AG04450 (cell line): ENCODE measurements around the gene POGZ. TPM values are rescaled to one million over a fixed set of nuclear protein-coding genes. Genes with fewer than 3 reads are reported as not detected.

Experiments
- CTCF ChIA-PET: fragments of 300-600, 350-600 bp; formaldehyde crosslinking; extraction: SDS; loops from one replicate; lab custom pipeline; 2022; ENCODE audit warnings: antibody characterized with exemption, inconsistent platforms; lab: Charles Lee
- POLR2A ChIA-PET: fragments of 350-600 bp; formaldehyde crosslinking; extraction: SDS; loops from one replicate; lab custom pipeline; 2021; ENCODE audit warnings: antibody characterized with exemption, inconsistent platforms; lab: Yijun Ruan, JAX
- DNase-seq: peaks from one replicate; pipeline ENCODE4 v3.0.0-alpha.2; 2011; ENCODE audit warnings: low read depth, low spot score
- H3K27ac ChIP-seq: one replicate; pipeline ENCODE4 v1.5.1; 2012; ENCODE audit warnings: low read depth, low read length, control low read depth
- H3K27me3 ChIP-seq: one replicate; pipeline ENCODE4 v1.6.0; 2012; ENCODE audit warnings: low read length; ENCODE audit not compliant: control insufficient read depth, insufficient read depth
- H3K4me3 ChIP-seq: 2 replicates; pipeline ENCODE4 v1.5.1; 2011; ENCODE audit warnings: mild to moderate bottlenecking, low read depth, low read length, control low read depth
- H3K9me3 ChIP-seq: 2 replicates; pipeline ENCODE4 v1.5.1; 2012; ENCODE audit warnings: low read length; ENCODE audit not compliant: control insufficient read depth, insufficient read depth
- polyA plus RNA-seq: library from polyadenylated mRNA; depleted of rRNA; stranded (reverse); fragments of >200 nt; gene quantifications from 2 replicates; pipeline ENCODE4 v1.2.3, GENCODE V29; 2011
- TF ChIP-seq, protein P1 (sequence below): IDR thresholded peaks from 2 replicates; pipeline ENCODE4 v1.5.1; 2011; ENCODE audit warnings: low read depth, low read length, control low read depth, inconsistent platforms

Gene POGZ
- polyA plus RNA-seq, 1 experiment, result 45.7 TPM

DNA sequence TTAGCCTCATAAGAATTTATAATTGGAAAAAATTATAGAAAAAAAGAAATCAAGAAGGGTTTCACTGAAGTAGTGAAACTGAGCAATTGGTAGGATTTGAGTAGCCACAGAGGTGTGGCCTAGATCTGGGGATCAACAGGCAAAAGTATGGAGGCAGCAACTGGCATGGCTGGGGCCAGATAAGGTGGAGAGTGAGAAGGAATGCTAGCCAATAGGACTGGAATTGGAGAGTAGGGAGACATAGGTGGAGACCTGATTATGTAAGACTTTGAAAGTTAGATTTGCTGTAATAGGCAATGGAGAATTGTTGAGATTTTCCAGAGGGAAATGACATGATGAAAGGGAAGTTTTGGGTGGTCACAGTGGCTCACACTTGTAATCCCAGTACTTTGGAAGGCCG is 27.3 kb upstream of the POGZ start:
- Histone ChIP-seq H3K9me3 (peaks cover 8% of the 10 kb centered on the region), H3K27me3 (no peaks in the 10 kb centered on the region), H3K27ac (no peak overlapping the region), H3K4me3 (no peak overlapping the region)
- ChIA-PET CTCF (no interaction called here), POLR2A (no interaction called here)
- DNase-seq, result no peak
- TF ChIP-seq, protein P1, sequence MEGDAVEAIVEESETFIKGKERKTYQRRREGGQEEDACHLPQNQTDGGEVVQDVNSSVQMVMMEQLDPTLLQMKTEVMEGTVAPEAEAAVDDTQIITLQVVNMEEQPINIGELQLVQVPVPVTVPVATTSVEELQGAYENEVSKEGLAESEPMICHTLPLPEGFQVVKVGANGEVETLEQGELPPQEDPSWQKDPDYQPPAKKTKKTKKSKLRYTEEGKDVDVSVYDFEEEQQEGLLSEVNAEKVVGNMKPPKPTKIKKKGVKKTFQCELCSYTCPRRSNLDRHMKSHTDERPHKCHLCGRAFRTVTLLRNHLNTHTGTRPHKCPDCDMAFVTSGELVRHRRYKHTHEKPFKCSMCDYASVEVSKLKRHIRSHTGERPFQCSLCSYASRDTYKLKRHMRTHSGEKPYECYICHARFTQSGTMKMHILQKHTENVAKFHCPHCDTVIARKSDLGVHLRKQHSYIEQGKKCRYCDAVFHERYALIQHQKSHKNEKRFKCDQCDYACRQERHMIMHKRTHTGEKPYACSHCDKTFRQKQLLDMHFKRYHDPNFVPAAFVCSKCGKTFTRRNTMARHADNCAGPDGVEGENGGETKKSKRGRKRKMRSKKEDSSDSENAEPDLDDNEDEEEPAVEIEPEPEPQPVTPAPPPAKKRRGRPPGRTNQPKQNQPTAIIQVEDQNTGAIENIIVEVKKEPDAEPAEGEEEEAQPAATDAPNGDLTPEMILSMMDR, result no peak

DNA sequence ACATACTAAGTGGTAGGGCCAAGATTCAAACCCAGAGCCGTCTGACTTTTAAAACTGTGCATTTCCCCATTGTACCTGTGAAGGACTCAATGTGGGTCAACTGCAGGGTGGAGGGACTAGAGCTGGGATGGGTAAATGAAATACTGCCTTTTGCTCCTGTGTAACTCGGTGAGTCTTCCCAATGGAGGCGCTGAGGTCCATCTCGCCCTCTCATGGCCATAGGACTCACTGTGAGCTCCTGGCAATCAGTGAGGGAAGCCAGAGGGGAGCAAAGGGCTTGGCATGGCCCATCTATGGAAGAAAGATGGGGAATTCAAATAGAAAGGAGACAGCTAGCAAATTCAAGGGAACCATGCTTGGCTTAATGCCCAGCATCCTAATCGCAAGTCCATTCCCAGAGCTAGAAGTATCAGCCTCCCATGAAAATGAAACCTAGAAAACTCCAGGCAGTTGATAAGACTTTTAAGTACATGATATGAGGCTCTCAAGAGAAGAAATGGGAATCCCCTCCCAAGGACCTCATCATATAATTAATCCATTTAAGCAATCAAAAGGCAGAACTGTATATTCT is 26.5 kb upstream of the POGZ start:
- ChIA-PET POLR2A (no interaction called here), CTCF (interaction anchor here (0.6 to 1.5 kb wide), 4 partner anchors 47 to 393 kb away, joined by 3 to 13 read pairs (median 4); no protein-coding TSS in a partner anchor)
- DNase-seq, result no peak
- Histone ChIP-seq H3K27ac (no peak overlapping the region), H3K27me3 (no peaks in the 10 kb centered on the region), H3K4me3 (no peak overlapping the region), H3K9me3 (peaks cover 8% of the 10 kb centered on the region)
- TF ChIP-seq, protein P1, result no peak

DNA sequence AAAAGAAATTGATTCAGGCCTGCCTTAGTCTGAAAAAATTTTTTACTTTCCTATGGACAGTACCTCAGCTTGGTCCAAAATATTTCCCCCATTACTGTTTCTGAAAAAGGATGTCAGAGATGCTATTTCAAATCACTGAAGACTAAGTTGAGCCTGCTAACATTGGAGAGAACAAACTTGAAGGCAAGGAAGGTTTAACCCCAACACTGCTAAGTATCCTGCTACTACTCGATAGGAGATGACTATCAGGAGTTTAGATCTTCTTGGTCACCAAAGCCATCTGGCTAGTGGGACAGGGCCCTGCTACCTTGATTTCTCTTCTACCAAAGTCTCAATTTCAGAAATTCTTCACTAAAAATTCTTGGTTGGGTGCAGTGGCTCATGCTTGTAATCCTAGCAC is 22.7 kb upstream of the POGZ start:
- ChIA-PET POLR2A (no interaction called here), CTCF (no interaction called here)
- DNase-seq, result no peak
- Histone ChIP-seq H3K9me3 (peaks cover 8% of the 10 kb centered on the region), H3K4me3 (no peak overlapping the region), H3K27me3 (no peaks in the 10 kb centered on the region), H3K27ac (no peak overlapping the region)
- TF ChIP-seq, protein P1, result no peak

DNA sequence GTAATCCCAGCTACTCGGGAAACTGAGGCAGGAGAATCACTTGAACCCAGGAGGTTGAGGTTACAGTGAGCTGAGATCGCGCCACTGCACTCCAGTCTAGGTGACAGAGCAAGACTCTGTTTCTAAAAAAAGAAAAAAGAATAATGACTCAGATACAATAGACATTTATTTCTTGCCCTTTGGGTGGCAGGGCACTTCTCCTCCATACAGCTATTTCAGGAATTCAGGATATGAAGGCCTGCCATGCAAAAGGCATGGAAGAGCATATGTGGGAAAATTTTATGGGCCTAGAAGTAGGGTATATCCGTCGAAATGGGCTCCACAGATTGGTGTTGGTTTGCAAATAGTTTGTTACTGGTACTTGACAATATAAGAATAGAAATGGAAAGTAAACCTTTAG is 20.2 kb upstream of the POGZ start:
- no peak overlapping the region for H3K4me3 ChIP-seq
- H3K27ac ChIP-seq, result no peak overlapping the region
- CTCF ChIA-PET, result interaction anchor here (1.3 kb wide), 1 partner anchor 255 kb away, joined by 3 read pairs; no protein-coding TSS in a partner anchor
- POLR2A ChIA-PET, result interaction anchor here (1.2 kb wide), 1 partner anchor 15 kb away, joined by 4 read pairs; no protein-coding TSS in a partner anchor
- H3K27me3 ChIP-seq, result no peaks in the 10 kb centered on the region
- no peak for DNase-seq
- TF ChIP-seq, protein P1, result no peak
- peaks cover 8% of the 10 kb centered on the region for H3K9me3 ChIP-seq

DNA sequence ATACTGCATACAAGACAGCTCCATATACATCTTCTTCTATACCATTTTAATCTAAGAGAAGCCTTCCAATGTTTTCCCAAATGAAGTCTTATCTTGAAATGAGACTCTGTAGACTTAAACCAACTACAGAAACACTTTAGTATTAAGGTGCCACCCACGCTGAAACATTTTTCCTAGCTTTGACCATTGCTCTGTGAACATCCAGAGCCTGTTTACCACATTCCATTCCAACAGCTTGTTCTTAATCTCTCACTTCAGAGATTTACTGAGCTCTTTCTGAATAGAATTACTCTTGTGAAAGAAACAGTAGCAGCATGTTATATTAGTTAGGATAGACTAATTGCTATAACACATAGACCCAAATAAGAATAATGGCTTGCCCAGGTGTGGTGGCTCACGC is 19.6 kb upstream of the POGZ start:
- Histone ChIP-seq H3K27me3 (no peaks in the 10 kb centered on the region), H3K27ac (no peak overlapping the region), H3K9me3 (peaks cover 8% of the 10 kb centered on the region), H3K4me3 (no peak overlapping the region)
- no peak for DNase-seq
- ChIA-PET POLR2A (interaction anchor here (1.2 kb wide), 1 partner anchor 16 kb away, joined by 4 read pairs; no protein-coding TSS in a partner anchor), CTCF (interaction anchor here (1.3 kb wide), 1 partner anchor 256 kb away, joined by 3 read pairs; no protein-coding TSS in a partner anchor)
- TF ChIP-seq, protein P1, result no peak
